Stimulated activated naive B cell treated with anti-CD40 and anti-IgM and Interleukin-4, amounts not matched to agents 10 μg/mL and 1 μg/mL and 100 μg/mL, for 72 hours (primary cell): Measurements from ENCODE around the gene ANKRD36B.
A peak's percentile ranks its signal among the peaks of the same experiment; 100 is the strongest.
"Not testable (repeated sequence)": the region's sequence is repeated elsewhere in the genome, so short reads cannot be mapped to it uniquely, and the experiment has no call there.

Experiments
- ATAC-seq, 2 donors: fragments of 150-1000 bp; cut with Tn5 transposase; replicated peaks; 2 replicates each; pipeline ENCODE4 v1.10.0; 2021; ENCODE audit warnings: moderate library complexity in 1 of 2
- DNase-seq: peaks from one replicate; pipeline ENCODE4 v3.0.0; 2021
- H3K27ac Mint-ChIP-seq: one replicate; pipeline ENCODE4 v1.8.0; 2022; ENCODE audit warnings: mild to moderate bottlenecking, mixed read lengths
- H3K27me3 Mint-ChIP-seq, 2 donors: one replicate each; pipeline ENCODE4 v1.8.0; 2022; ENCODE audit warnings: mixed read lengths in 2 of 2
- H3K36me3 Mint-ChIP-seq, 2 donors: one replicate each; pipeline ENCODE4 v1.8.0; 2022; ENCODE audit warnings: mixed read lengths in 2 of 2, mild to moderate bottlenecking in 1 of 2
- H3K4me1 Mint-ChIP-seq, 2 donors: one replicate each; pipeline ENCODE4 v1.8.0; 2022; ENCODE audit warnings: mixed read lengths in 2 of 2, mild to moderate bottlenecking in 1 of 2
- H3K4me3 Mint-ChIP-seq, 2 donors: one replicate each; pipeline ENCODE4 v1.8.0; 2022; ENCODE audit warnings: mild to moderate bottlenecking in 2 of 2, mixed read lengths in 2 of 2, moderate library complexity in 1 of 2
- H3K9me3 Mint-ChIP-seq, 2 donors: one replicate each; pipeline ENCODE4 v1.8.0; 2022; ENCODE audit warnings: mixed read lengths in 2 of 2, mild to moderate bottlenecking in 1 of 2

Gene ANKRD36B

DNA sequence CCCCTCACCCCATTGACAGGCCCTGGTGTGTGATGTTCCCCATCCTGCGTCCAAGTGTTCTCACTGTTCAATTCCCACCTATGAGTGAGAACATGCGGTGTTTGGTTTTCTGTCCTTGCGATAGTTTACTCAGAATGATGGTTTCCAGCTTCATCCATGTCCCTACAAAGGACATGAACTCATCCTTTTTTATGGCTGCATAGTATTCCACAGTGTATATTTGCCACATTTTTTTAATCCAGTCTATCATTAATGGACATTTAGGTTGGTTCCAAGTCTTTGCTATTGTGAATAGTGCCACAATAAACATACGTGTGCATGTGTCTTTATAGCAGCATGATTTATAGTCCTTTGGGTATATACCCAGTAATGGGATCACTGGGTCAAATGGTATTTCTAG, 6.5 kb upstream of the ANKRD36B start:
- not testable (repeated sequence) for ATAC-seq, H3K9me3 Mint-ChIP-seq, DNase-seq, H3K4me1 Mint-ChIP-seq, H3K4me3 Mint-ChIP-seq, H3K27ac Mint-ChIP-seq, H3K36me3 Mint-ChIP-seq
- H3K27me3 Mint-ChIP-seq = peaks cover 0 to 22% of the 10 kb centered on the region in 2 donors

DNA sequence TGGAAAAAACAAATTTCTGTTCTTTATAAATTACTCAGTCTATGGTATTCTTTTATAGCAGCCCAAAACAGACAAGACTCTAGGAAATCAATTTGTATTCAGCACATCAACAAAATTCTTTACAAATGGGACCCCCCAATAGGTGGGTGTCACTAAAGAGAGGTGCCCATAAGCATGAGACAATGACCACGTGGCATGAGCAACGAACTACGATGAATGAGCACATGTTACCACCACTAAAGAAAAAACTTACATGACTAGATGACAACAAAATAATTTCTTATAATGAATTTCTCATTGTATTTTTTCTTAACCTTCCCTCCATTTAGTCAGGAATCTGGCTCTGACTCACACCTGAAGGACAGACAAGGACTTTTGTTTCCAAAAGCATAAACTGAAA, 3.8 kb upstream of the ANKRD36B start:
- ATAC-seq, H3K4me3 Mint-ChIP-seq, H3K36me3 Mint-ChIP-seq, H3K9me3 Mint-ChIP-seq, H3K27me3 Mint-ChIP-seq, H3K27ac Mint-ChIP-seq, H3K4me1 Mint-ChIP-seq, DNase-seq: not testable (repeated sequence)

DNA sequence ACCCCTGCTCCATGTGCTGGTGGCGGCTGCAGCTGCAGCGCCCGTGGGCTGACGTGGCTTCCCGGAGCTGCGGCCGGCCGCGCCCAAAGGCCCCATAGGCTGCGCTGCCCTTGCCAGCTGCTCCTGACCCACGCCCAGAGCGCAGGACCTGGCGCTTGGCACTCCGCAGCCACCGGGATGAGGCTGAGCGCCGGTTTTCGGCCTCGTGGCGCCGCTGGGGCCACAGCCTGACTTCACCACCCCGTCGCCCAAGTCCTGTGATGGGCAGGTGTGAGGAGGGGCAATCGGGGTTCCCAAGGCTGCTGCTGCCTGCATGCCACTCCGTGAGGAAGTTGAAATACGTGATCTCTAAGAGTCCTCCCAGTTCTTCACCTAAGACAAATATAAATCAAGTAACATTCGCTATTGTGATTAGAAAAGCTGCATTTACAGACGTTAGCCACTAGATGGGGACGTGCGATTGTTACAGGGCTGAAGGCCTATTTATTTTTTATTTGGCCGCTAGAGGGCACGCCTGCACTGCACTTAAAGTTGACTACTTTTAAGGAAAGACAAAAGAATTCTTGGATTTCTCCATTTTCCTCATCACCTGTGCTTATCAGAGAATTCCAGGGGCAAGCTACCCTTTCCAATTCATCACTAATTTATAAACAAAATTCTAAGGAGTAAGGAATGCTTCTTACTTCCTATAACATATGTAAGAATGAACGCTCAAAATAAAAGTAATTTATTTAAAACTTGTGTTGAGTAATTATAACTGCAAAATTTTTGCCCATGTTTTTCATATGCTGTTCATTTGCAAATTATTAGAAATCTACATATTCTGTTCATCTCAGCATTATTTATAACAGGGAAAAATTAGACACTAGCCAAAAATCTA, 1.1 kb upstream of the ANKRD36B start:
- H3K4me3 Mint-ChIP-seq = peak overlapping the region; percentile 79 to 85
- not testable (repeated sequence) for H3K9me3 Mint-ChIP-seq, H3K4me1 Mint-ChIP-seq, H3K27me3 Mint-ChIP-seq, H3K36me3 Mint-ChIP-seq
- peak; percentile 76 to 77 for ATAC-seq
- H3K27ac Mint-ChIP-seq = peak overlapping the region; percentile 90
- peak; percentile 65 for DNase-seq

DNA sequence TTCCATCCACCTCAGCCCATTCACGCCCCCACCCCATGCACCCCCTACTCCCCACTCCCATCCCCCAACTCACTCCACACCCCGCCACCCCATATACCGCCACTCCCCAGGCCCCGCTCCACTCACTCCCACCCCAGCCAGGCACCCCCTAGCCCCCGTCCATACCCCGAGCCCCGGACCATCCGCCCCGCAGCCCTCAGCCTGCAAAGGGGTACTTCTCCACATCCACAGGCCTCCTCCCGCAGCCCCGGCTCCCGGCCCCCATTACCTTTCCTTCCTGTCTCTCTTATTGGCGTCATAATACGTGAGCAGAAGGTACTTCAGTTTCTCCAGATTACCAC, 450 bp downstream of the ANKRD36B start:
- Mint-ChIP-seq H3K4me3 (peak overlapping the region; percentile 99), H3K27ac (peak overlapping the region; percentile 98)
- not testable (repeated sequence) for H3K27me3 Mint-ChIP-seq, H3K9me3 Mint-ChIP-seq, ATAC-seq, H3K4me1 Mint-ChIP-seq, H3K36me3 Mint-ChIP-seq, DNase-seq

DNA sequence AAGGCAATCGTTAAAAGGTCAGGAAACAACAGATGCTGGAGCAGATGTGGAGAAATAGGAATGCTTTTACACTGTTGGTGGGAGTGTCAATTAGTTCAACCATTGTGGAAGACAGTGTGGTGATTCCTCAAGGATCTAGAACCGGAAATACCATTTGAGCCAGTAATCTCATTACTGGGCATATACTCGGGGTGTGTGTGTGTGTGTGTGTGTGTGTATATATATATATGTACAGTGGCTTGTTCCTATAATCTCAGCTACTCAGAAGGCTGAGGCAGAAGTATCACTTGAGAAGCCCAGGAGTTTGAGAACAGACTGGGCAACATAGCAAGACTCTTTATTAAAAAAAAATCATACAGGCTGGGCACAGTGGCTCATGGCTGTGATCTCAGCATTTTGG, 24.0 kb downstream of the ANKRD36B start:
- not testable (repeated sequence) for H3K27me3 Mint-ChIP-seq, H3K27ac Mint-ChIP-seq, H3K4me3 Mint-ChIP-seq, ATAC-seq, DNase-seq, H3K4me1 Mint-ChIP-seq, H3K9me3 Mint-ChIP-seq
- H3K36me3 Mint-ChIP-seq = peaks cover 4 to 11% of the 10 kb centered on the region in 2 donors

DNA sequence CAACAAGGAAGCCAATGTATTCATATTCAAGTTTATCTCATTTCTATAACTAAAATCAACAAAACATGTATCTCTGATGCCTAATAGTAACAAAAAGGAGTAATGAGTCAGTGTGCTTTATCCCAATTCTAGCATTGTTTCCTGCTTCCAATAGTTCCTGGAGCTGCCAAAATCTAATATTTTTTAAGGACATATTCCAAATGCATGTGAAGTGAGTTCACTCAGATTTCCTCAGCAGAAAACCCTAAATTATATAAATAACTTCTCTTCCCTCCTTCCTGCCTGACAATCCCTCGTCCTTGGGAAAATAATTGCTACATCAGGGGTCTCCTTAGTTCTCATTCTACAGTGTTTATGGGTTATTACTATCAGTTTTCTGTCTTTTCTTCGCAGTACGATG, 37.3 kb downstream of the ANKRD36B start:
- ATAC-seq, H3K27me3 Mint-ChIP-seq, H3K27ac Mint-ChIP-seq, H3K4me1 Mint-ChIP-seq, DNase-seq, H3K9me3 Mint-ChIP-seq, H3K4me3 Mint-ChIP-seq: not testable (repeated sequence)
- peaks cover 20 to 30% of the 10 kb centered on the region in 2 donors for H3K36me3 Mint-ChIP-seq

DNA sequence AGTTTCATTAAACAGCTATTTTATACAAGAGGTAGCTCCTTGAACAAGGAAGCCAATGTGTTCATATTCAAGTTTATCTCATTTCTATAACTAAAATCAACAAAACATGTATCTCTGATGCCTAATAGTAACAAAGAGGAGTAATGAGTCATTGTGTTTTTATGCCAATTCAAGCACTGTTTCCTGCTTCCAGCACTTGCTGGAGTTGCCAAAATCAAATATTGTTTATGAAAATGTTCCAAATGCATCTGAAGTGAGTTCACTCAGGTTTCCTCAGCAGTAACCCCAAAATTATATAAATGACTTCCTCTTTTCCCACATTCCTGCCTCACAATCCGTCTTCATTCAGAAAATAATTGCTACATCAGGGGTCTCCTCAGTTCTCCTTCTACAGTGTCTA, 39.2 kb downstream of the ANKRD36B start:
- H3K4me1 Mint-ChIP-seq, H3K27me3 Mint-ChIP-seq, H3K4me3 Mint-ChIP-seq, H3K9me3 Mint-ChIP-seq, H3K27ac Mint-ChIP-seq, DNase-seq, ATAC-seq: not testable (repeated sequence)
- H3K36me3 Mint-ChIP-seq = peaks cover 22 to 32% of the 10 kb centered on the region in 2 donors

DNA sequence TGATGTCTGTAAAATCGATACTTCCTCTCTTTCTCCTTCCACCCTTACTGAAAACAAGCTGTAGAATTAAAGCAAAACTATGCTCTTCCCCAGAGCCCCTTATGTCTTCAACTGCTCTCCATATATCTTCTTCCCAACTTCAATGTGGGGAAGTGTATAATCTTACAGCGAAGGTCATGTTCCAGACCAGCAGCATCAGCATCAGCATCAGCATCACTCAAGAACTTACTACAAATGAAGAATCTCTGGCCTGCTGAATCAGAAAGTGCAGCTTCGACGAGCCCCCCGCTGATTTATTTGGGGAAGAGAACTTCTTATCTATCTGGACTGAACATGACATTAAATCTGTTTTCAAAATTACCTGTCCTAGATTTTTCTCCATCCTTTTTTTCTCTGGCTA, 40.6 kb downstream of the ANKRD36B start:
- not testable (repeated sequence) for H3K27me3 Mint-ChIP-seq, DNase-seq, H3K9me3 Mint-ChIP-seq, ATAC-seq, H3K27ac Mint-ChIP-seq, H3K4me1 Mint-ChIP-seq, H3K4me3 Mint-ChIP-seq
- peaks cover 18 to 28% of the 10 kb centered on the region in 2 donors for H3K36me3 Mint-ChIP-seq

DNA sequence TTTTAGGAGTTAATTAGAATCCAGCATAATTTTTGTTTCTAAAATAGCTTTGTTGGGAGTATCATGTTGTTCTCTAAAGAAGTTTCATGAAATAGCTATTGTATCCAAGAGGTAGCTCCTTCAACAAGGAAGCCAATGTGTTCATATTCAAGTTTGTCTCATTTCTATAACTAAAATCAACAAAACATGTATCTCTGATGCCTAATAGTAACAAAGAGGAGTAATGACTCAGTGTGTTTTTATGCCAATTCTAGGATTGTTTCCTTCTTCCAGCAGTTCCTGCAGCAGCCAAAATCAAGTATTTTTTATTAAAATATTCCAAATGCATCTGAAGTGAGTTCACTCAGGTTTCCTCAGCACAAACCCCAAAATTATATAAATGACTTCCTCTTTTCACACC, 41.1 kb downstream of the ANKRD36B start:
- ATAC-seq, H3K27me3 Mint-ChIP-seq, H3K4me3 Mint-ChIP-seq, H3K27ac Mint-ChIP-seq, H3K4me1 Mint-ChIP-seq, H3K9me3 Mint-ChIP-seq, DNase-seq: not testable (repeated sequence)
- peaks cover 18 to 28% of the 10 kb centered on the region in 2 donors for H3K36me3 Mint-ChIP-seq

DNA sequence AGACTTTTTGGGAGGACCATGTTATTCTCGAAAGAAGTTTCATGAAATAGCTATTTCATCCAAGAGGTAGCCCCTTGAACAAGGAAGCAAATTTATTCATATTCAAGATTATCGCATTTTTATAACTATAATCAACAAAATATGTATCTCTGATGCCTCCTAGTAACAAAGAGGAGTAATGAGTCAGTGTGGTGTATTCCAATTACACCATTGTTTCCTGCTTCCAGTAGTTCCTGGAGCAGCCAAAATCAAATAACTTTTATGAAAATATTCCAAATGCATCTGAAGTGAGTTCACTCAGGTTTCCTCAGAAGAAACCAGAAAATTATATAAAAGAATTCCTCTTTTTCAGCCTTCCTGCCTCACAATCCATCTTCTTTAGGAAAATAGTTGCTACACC, 43.0 kb downstream of the ANKRD36B start:
- no peak for DNase-seq
- Mint-ChIP-seq H3K4me3 (no peak overlapping the region), H3K27ac (no peak overlapping the region), H3K27me3 (no peaks in the 10 kb centered on the region), H3K9me3 (no peaks in the 10 kb centered on the region), H3K36me3 (peaks cover 14 to 19% of the 10 kb centered on the region in 2 donors), H3K4me1 (no peaks in the 10 kb centered on the region)
- ATAC-seq = no peak

DNA sequence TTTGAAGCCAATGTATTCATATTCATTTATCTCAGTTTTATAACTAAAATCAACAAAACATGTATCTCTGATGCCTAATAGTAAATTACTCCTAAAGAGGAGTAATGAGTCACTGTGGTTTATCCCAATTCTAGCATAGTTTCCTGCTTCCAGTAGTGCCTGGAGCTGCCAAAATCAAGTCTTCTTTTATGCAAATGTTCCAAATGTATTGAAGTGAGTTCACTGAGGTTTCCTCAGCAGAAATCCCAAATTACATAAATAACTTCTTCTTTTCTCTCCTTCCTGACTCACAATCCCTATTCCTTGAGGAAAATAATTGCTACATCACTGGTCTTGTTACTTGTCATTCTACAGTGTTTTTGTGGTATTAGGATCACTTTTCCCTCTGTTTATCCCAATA, 44.8 kb downstream of the ANKRD36B start:
- peaks cover 10 to 11% of the 10 kb centered on the region in 2 donors for H3K36me3 Mint-ChIP-seq
- H3K27me3 Mint-ChIP-seq, ATAC-seq, H3K4me3 Mint-ChIP-seq, H3K9me3 Mint-ChIP-seq, H3K4me1 Mint-ChIP-seq, H3K27ac Mint-ChIP-seq, DNase-seq: not testable (repeated sequence)

DNA sequence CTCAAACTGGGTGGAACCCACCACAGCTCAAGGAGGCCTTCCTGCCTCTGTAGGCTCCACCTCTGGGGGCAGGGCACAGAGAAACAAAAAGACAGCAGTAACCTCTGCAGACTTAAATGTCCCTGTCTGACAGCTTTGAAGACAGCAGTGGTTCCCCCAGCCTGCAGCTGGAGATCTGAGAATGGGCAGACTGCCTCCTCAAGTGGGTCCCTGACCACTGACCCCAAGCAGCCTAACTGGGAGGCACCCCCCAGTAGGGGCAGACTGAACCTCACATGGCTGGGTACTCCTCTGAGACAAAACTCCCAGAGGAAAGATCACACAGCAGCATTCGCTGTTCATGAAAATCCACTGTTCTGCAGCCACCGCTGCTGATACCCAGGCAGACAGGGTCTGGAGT, 63.8 kb downstream of the ANKRD36B start:
- ATAC-seq, H3K4me3 Mint-ChIP-seq, DNase-seq, H3K36me3 Mint-ChIP-seq, H3K27me3 Mint-ChIP-seq, H3K9me3 Mint-ChIP-seq, H3K27ac Mint-ChIP-seq, H3K4me1 Mint-ChIP-seq: not testable (repeated sequence)

DNA sequence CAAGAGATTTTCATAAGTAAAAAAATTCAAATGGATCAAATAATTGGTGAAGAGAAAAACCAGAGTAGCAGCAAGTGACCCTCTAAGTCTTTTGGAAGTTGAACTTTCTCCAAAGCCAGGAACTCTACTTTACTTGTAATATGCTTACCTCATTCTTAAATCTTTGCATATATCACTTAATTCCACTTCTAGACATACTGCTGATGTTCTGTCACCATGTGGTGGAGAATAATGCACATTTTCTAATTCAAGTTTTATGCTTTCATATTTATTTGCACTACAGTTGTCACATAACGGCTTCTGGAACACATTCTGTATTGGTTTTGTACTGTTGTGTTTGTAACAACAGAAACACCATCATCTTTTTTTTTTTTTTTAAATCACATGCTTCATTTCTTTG, 65.9 kb downstream of the ANKRD36B start:
- not testable (repeated sequence) for H3K27me3 Mint-ChIP-seq, H3K27ac Mint-ChIP-seq, H3K9me3 Mint-ChIP-seq, H3K4me3 Mint-ChIP-seq, H3K36me3 Mint-ChIP-seq, H3K4me1 Mint-ChIP-seq, DNase-seq, ATAC-seq

DNA sequence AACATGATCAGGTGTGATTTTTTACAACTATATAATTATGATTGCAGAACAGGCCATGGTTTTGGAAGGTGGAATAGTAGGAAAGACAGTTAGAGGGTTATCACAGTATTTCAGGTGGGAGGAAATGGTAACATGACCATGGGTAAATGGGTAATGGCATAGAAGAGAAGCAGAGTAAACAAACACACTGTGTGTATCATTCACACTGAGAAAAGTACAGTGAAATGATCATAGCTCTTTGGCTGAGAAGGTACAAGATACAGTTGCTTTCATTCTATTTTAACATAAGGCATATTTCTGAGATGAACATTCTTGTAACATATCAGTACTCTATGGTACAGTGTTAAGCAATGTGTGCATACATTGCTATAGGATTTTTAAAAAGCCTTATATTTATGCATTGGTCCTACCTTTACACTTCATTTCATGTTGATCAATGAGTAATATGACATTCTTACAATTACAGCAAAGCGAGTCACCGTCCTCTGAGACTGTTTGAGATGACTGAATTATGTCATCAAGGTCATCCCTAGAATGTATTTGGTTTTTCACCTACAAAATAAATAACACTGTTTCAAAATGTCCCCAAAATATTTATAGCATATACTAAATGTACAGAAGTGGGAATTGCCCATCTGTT, 66.6 kb downstream of the ANKRD36B start:
- not testable (repeated sequence) for H3K27me3 Mint-ChIP-seq, H3K27ac Mint-ChIP-seq, H3K4me3 Mint-ChIP-seq, DNase-seq, H3K36me3 Mint-ChIP-seq, ATAC-seq, H3K9me3 Mint-ChIP-seq, H3K4me1 Mint-ChIP-seq

DNA sequence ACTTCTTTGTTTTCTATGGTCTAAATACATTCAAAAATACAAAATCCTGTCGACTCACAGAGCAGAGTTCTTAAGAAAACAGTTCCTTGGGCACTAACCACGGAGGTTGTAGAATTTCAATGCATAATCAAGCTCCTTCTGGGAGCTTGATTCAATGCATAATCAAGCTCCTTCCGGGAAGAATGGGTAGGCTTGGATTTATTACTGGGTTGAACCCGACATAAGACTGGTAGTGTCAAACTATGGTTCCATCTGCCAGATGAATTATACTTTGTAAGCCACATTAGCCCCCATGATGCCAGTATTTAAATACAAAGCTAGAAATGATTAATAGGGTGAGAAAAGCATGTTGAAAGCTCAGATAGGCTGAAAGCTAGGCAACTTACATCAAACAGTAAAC, 94.0 kb downstream of the ANKRD36B start:
- H3K4me1 Mint-ChIP-seq, H3K27me3 Mint-ChIP-seq, DNase-seq, H3K9me3 Mint-ChIP-seq, H3K36me3 Mint-ChIP-seq, ATAC-seq, H3K4me3 Mint-ChIP-seq, H3K27ac Mint-ChIP-seq: not testable (repeated sequence)
